CD4-positive, alpha-beta T cell treated with Interleukin-15 for 4 hours (primary cell): ENCODE data around the gene GBGT1.

Source experiments
- DNase-seq: peaks from one replicate; pipeline ENCODE4 v3.0.0-alpha.2; 2020; ENCODE audit warnings: low spot score

Gene GBGT1

GRCh38 chr9:133143639-133144141, 20.0 kb downstream of the GBGT1 start:
- DNase-seq = no peak

- peak; percentile 63 for DNase-seq
These were observed 20.8 kb downstream of the GBGT1 start for GRCh38 chr9:133142684-133143622.

DNA sequence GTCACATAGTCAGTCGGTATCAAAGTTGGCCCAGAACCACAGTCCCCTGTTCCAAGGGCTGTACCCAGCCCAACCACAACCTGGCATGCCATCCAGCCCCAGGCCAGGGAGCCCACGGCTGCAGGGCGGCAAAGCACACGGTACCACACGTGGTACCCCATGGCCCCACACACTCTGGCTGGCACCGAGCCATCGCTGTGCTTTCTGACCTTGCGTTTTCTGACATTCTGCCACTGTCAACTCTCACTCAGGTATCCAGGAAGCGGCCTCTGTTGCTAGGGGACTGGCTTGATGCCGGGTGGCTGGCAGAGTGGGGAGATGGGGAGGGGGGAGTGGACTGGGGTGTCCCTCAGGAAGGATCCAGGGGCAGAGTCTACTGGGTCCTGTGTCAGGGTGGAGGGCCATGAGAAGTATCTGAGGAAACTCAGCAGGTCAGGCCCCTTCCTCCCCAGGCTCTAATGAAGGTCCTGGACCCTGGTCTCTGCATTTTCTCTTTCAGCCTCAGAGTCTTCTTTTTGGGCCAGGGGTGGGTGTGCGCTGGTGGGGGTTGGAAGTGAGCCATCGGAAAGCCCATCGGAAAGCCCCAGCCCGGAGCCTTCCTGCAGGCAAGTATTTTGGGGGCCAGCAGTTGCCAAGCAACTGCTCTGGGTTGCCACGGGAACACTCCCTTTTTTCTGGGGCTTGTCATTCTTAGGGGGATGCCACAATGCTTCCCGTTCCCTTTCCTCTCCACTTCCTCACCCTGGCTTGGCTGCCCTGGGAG, 21.7 kb downstream of the GBGT1 start:
- DNase-seq = peak; percentile 93

- DNase-seq = no peak
These were observed 23.1 kb downstream of the GBGT1 start for GRCh38 chr9:133140606-133141005.

DNA sequence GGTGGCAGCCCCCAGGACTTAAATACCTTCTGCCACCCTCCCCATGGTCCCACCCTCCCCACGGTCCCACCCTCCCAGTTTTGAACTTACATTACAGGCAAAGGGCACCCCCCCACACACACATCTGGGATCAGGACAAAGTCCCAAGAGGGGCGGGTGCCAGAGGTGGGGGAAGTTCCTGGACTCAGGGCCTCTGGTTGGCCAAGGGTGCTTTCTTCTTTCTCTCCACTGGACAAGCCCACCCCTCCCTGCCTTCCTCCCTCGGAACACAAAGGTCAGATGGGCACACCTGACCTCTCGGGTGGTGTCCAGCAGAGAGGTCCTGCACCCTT, 23.6 kb downstream of the GBGT1 start:
- no peak for DNase-seq

- no peak for DNase-seq
These were observed 24.2 kb downstream of the GBGT1 start for GRCh38 chr9:133139246-133140173.

DNA sequence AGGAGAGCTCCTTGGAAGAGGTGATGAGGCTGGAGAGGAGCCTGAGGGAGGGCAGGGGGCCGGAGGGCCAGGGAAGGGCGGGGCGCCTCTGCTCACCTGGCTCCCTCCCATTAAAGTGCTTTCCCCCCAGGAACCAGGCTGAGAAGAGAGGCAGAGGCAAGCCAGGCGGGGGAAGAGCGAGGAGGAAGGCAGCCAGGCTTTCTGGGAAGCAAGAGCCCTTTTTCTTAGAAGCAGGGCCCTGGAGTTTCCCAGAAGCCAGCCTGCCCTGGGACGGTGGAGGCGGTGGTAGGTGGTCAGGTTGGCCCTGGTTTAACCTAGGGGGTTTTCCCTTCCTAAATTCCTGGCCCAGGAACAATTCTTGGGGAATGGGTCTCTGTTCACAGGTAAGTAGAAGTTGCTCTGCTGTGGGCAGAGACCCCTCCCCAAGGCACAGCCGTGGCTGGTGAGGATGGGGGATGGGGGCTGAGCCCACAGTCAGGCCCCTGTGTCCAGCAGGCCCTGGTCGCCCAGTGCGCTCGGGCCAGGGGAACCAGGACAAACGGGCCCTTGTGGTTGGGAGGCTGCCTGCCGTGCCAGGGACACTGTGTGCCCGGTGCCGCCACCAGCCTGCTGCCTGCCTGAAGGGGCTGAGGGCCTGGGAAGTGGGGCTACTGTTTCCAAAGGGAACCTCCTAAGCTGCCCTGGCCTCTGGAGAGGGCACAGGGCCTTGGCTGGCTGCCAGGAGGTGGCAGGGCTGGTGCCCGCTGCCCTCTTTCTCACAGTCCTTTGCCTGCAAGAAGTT, 26.1 kb downstream of the GBGT1 start:
- peak; percentile 74 for DNase-seq

GRCh38 chr9:133135146-133135745, 28.5 kb downstream of the GBGT1 start:
- peak; percentile 87 for DNase-seq

DNA sequence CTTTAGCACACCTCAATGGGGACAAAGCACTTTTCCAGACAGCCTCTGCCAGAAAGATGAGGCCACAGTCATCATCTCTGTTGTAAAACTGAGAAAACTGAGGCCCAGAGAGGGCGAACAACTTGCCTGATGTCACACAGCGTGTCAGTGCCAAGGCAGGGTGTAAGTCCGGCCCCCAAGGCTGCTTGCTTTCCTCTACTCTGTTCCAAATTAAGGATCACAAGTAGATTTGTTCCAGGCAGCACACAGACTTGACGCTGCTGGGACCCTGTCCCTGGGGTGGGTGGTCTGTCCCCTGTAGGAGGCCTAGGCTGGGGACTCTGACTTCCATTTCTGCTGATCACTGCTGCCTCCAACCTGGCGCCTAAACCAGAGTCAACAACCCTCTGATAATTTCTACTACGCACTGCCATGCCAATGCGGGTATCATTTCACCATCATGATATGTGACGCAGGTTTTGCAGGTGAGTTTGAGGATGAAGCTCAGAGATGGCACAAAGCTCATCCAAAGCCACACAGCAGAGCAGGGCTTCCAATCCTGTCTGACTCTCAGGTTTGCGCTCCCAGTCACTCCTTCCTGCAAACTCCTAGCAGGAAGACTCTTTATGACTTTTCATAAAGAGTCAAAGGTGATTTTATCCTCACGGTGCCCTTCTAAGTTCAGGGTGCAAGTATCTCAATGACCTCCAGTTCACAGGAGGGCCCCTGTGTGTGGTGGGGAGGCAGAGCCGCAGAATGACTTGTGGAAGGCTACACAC, 29.1 kb downstream of the GBGT1 start:
- DNase-seq = peak; percentile 50

GRCh38 chr9:133133681-133134387, 29.9 kb downstream of the GBGT1 start:
- peak; percentile 95 for DNase-seq

GRCh38 chr9:133132174-133132573, 31.5 kb downstream of the GBGT1 start:
- DNase-seq = no peak

- DNase-seq = no peak
These were observed 32.2 kb downstream of the GBGT1 start for GRCh38 chr9:133131506-133131905.

DNA sequence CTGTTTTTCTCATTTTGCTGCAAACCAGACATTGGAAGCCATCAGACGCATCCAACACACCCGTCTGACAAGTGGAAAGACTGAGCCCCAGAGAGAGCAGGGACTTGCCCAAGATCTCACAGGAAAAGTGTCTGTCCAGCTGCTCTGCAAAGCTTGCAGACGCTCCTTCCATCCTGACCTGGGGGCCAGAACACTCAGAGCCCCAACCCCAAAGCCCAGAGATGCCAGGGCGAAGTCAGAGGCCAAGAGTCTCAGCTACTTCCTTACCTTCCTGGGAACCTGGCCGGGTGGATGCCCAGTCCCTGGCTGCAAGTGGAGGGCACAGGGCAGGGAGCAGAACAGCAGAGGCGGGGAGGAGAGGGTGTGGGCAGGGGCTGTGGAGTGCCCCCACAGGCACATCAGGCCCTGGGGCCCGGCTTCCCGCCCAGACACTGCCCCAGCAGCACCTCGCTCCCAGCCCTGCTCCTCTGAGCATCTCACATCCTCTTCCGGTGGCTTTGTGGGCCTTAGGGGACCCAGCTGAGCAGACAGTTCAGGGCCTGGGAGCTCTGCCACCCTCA, 32.9 kb downstream of the GBGT1 start:
- peak; percentile 75 for DNase-seq

- no peak for DNase-seq
These were observed 34.5 kb downstream of the GBGT1 start for GRCh38 chr9:133129001-133129795.

DNA sequence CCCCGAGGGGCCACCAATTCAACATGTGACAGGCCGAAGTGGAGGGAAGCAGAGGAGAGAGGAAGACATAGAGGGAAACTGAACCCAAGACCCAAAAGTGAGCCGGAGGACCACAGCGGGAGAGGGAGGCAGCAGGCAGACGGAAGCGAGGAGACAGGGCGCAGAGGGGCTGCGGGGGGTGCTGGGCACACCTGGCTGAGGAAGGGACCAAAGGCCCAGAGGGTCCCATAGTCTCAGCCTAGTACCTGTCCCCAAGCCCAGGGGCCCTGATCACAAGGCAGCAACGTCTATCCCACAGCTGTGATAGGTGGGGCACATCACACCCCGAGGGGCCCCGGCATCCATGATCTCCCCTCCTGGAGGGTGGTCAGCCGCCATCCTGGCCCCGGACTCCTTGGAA, 35.6 kb downstream of the GBGT1 start:
- DNase-seq = no peak

GRCh38 chr9:133127340-133127981, 36.3 kb downstream of the GBGT1 start:
- peak; percentile 63 for DNase-seq

DNA sequence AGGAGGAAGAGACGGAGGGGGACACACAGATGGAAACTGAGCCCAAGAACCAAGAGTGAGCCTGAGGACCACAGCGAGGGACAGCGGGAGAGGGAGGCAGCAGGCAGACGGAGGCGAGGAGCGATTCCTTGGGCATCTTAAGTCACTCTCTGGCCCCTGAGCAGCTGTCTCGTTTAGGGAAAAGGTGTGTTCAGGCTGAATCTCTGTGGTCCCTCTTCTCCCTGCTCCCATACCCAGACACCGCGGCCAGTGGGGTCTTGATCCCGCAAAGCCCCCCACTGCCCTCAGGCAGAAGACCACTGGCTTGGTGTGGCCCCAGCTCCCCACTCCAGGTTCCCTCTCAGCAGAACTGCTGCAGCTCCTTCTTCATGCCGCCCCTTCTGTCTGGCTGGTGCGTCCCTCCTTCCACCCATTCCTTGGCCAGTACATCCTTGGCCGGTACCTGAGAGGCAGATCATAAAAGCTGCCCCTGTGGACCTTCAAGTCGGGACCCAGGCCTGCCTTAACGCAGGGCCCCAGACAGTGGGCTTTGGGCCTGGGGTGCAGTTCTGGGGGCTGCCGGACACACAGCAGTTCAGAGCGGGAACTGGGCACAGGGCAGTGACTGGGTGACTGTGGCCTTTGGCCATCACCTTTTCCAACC, 36.9 kb downstream of the GBGT1 start:
- DNase-seq = no peak
